Cortex of kidney (tissue), 1 donor: ENCODE data around the gene VPS51.
"Not testable (repeated sequence)": the region's sequence is repeated elsewhere in the genome, so short reads cannot be mapped to it uniquely, and the experiment has no call there.

ENCODE experiments used
- DNase-seq: peaks from one replicate; lab custom pipeline; 2025; lab: John Stamatoyannopoulos, UW

Gene VPS51

DNA sequence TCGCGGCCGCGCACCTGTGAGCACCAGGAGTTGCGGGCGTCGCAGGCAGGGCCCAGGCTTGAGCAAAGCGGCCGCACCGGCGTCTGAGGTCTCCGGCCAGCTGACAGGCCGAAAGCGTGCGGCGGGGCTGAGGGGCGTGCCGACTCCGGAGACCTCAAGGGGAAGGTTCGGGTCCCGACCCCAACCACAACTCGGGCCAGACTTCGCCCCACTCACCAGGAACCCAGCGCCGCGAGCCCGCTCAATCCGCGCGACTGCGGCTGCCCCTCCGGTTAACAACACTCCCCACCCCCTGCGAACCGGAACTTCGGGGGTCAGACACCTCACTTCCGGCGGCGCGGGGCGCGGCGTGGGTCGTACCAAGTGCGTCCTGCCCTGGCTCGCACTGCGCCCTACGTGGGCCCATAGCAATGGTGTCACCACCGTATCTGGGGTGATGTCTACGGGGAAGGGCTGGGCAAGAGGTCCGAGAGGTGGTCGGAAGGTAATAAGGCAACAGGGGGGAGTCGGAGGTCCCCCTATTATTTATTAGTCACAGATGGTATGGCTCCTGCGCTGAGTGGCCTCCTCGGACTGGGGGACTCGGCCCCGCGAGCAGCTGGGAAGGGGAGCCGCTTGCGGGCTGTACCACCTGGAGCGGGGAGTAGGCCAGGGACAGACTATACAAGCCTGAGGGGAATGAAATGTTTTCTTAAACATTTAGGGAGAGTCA, 38.4 kb downstream of the VPS51 start, which contains the start of gene SYVN1:
SYVN1 (minus strand) TSS at position 280 of the 712 bp plus-strand sequence. CDS start 918 bp downstream, outside the sequence.
- no peak for DNase-seq

DNA sequence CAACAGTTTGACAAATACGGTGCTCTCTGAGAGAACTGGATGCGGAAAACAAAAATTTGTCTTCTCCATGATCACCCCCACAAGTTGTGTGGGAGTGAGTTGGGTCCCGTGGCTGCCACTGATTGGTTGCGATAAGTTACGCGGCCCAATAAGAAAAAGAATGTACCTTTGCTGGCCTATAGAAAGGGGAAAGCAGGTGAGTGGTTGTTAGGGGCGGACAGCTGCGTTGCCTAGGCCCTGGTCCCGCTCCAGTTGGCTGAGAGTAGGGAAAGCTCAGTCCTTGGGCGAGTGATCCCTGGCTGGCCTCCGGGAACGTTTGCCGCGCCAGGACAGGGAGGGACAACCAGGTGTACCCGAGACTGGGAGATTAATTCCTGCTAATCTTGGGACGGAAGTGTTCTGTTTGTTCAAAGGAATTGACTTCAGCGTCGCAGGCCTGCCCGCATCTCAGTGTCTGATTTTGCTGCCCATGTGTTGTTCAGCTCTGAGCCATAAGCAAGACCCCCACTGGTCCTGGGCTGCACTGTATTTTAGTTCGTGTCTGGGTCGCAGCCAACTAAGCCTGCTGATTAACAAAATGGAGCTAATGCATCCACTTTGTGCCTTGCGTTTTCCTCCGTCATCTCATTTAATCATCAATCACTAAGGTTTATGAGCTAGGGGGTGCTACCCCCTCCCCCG, 39.1 kb downstream of the VPS51 start:
- DNase-seq: no peak

DNA sequence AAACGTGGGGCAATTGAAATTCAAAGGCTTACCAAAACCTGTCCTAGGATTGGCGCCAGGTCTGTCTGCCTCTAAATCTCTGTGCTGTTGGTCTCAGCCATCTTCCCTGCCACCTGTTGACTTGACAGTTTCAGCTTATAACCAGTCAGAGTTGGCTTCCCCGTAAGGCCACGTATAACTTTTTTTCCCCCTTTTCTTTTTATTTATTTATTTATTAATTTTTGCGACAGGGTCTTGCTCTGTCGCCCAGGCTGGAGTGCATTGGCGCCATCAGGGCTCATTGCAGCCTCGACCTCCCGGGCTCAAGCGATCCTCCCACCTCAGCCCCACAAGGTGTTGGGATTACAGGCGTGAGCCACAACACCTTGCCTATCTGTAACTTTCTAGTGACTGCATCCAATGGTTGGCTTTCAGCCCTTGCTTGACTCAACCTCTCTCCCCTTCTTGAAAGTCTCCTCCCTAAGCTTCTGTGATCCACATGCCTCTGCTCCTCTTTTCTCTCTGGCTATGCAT, 39.7 kb downstream of the VPS51 start:
- no peak for DNase-seq

DNA sequence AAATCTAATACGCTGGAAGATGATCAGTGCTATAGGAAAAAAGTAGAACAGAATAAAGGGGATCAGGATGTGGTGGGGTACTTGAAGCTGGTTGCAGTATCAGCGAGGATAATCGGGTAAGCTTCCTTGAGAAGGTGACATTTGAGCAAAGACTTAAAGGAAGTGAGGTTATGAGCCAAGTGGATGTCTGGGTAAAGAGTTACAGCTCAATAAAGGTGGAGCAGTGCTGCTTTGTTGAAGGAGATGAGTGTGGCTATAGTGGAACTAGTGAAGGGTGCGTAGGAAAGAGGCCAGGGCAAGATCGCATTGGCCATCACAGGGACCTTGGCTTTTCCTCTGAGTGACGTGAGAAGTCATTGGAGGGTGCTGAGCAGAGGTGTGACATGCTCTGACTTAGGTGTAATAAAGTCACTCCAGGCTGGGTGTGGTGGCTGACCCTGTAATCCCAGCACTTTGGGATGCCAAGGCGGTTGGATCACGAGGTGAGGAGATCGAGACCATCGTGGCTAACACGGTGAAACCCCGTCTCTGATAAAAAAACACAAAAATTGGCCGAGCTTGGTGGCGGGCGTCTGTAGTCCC, 40.6 kb downstream of the VPS51 start:
- no peak for DNase-seq

DNA sequence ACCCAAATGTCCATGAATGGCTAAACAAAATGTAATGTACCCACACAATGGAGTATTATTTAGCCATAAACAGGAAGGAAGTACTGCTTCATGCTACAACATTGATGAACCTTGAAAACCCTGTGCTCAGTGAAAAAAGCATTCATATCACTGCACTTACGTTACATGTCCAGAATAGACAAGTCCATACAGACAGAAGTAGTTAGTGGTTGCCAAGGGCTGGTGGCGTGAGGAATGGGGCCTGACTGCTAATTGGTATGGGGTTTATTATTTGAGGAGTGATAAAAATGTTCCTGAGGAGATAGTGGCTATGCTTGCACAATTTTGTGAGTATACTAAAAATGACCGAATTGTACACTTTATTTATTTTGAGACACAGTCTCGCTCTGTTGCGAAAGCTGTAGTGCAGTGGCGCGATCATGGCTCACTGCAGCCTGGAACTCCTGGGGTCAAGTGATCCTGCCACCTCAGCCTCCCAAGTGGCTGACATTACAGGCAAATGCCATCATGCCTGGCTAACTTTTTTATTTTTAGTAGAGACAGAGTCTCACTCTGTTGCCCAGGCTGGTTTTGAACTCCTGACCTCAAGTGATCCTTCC, 46.0 kb downstream of the VPS51 start:
- DNase-seq: no peak

DNA sequence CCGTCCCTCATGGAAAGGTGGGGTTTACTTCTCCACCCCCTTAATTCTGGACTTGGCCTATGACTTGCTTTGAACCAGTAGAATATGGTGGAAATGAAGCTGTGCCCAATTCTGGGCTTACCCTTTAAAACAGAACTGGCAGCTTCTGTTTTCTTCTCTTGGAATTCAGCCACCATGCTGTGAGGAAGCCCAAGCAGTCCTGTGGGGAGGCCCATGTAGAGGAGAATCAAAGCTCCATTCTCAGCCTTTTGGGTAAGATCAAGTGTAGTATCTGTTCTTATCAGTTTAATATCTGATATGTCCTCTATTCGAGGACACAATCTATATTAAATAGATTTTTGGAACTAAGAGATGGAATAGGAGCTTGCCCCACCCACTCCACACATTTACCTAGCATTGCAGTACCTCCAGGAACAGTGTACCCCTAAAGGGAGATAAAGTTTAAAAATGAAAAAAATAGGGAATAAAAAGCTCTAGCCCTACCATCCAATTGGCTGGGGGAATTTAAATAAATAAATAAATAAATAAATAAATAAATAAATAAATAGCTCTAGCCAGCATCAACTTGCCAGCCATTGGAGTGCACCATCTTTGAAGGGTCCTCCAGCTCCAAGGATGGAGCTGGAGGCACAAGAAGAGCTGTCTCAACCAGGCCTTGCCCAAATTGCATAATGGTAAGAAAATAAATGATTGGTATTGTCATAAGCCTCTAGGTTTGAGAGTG, 51.5 kb downstream of the VPS51 start:
- DNase-seq: no peak

DNA sequence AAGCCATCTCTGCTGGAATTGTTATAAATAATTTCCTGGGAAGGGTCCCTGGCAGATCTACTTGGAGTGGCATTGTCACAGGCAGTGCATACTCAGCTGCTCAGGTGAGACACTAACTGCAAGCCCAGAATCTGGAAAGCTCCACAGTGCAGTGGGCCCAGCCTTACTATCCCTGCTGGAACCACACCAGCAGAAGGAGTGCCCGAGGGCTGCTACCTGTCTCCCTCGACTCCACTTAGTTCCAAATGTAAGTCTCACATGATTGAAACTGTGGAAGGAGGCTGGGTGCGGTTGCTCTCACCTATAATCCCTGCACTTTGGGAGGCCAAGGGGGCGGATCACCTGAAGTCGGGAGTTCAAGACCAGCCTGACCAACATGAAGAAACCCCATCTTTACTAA, 52.6 kb downstream of the VPS51 start:
- DNase-seq: no peak

DNA sequence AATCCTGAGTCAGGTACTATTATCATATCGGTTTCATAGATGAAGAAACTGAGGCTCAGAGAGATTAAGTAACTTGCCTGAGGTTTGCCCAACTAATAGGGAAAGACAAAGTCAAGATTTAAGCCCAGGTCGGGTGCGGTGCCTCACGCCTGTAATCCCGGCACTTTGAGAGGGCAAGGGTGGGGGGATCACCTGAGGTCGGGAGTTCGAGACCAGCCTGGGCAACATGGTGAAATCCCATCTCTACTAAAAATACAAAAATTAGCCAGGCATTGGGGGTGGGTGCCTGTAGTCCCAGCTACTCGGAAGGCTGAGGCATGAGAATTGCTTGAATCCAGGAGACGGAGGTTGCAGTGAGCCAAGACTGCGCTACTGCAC, 54.1 kb downstream of the VPS51 start:
- not testable (repeated sequence) for DNase-seq

DNA sequence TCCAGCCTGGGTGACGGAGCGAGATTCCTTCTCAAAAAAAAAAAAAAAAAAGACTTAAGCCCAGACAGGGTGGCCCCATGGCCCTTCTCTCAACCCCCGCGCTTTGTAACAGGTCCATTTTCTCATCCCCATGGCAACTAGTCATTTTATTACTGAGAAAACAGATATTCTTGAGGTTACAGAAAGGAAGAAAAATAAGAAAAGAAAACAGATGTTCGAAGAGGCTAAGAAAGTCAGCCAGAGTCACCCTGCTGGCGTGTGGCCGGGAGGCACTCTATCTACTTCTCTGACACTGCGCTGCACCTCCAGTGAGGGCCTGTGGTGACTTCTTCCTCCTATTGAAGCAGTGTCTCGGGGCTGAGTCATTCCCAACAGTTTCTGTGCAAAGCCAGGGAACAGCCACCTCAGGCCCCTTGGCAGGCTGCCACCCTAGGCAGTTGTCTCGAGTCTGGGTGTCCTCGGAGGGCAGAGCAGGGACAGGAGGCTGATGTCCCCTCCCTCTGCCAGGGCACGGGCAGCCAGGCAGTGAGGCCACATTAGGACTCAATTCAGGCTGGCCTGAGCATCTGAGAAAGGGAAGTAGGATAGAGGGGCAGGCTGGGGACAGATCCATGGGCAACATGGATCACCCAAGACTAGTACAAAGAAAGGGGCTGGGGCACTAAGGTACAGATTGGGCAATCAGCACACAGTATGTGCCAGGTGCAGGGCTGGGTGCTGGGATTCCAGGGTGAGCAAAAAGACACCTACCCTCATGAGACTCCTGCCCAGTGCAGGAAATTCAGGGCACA, 54.7 kb downstream of the VPS51 start:
- no peak for DNase-seq

DNA sequence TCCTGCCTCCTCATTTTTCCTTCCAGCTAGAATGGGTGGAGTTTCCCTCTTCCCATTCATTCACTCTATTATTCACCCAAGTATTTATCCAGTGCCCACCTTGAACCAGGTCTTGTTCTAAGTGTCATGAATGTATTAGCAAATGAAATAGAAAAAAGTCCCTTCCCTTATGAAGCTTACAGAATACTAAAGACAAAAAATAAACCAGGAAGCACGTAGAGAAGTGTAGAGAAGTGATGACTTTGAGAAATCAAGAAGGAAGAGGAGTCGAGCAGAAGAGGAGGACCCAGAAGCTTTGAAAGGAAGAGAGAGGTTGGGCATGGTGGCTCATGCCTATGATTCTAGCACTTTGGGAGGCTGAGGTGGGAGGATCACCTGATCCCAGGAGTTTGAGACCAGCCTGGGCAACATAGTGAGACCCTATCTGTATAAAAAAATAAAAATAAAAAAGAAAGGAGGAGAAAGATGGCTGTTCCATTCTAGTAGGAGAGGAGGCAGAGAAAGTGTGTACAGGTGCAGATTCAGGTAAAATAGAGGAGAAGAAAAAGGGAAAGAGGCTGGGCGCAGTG, 55.4 kb downstream of the VPS51 start:
- no peak for DNase-seq

DNA sequence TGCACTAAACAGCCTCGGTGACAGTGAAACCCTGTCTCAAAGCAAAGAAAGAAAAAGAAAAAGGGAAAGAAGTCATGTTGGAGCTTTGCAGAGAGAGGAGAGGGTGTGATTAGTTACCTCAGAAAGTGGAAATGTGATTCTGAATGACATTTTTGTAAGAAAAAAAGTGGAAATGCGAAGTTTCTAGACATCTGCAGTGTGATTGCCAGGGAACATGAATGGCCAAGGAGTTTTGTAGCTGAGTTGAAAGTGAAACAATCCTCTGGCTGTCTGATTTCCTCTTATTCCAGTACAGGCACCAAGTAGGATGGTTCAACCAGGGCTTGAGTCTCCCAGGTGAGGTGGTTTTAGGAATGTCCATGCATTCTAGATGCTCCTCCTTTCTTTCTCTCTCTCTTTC, 56.1 kb downstream of the VPS51 start:
- DNase-seq: no peak

DNA sequence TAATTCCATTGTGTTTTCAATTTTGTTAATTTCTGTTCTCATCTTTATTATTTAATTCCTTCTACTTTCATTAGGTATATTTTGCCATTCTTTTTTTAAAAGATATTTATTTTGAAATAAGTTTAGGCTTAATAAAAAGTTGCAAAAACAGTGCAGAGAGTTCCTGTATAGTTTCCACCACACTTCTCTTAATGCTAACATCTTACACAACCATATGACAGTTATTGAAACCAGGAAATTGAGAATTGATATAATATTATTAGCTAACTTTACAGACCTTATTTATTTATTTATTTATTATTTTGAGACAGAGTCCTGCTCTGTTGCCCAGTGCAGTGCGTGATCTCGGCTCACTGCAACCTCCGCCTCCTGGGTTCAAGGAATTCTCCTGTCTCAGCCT, 60.2 kb downstream of the VPS51 start:
- no peak for DNase-seq

DNA sequence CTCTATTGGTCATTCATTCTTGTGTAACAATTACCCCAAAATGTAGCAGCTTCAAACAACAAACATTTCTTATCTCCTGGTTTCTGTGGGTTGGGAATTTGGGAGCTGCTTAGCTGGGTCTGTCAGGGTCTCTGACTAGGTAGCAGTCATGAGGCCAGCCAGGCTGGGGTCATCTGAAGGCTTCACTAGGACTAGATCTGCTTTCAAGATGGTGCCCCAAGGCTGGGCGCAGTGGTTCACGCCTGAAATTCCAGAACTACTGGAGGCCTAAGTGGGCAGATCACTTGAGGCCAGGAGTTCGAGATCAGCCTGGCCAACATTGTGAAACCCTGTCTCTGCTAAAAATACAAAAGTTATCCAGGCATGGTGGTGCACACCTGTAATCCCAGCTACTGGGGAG, 60.9 kb downstream of the VPS51 start:
- no peak for DNase-seq

DNA sequence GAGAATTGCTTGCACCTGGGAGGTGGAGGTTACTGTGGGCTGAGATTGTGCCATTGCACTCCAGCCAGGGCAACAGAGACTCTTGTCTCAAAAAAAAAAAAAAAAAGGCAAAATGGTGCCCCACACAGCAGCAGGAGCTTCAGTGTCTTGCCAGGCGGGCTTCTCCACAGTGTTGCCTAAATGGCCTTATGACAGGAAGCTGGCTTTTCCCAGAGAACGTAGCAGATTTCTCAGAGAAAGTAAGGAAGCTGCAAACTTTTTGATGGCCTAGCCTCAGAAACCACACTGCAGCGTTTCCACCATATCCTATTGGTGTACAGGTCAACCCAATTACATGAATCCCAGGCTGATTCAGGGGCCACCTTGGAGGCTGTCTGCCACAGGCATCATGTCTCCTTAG, 61.3 kb downstream of the VPS51 start:
- no peak for DNase-seq

DNA sequence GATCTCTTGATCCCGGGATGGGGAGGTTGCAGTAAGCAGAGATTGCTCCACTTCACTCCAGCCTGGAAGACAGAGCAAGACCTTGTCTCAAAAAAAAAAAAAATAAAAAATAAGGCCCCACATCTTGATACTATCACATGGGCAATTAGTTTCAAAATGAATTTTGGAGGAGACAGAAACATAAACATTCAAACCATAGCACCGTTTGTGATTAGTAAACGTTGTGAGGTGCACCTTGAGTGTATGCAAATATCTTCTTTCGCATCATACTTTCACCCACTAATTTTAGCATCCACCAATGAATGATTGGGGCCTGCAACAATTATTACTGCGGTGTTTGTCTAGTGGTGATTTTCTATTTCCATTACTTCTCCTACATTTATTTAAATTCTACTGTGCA, 63.0 kb downstream of the VPS51 start:
- no peak for DNase-seq

DNA sequence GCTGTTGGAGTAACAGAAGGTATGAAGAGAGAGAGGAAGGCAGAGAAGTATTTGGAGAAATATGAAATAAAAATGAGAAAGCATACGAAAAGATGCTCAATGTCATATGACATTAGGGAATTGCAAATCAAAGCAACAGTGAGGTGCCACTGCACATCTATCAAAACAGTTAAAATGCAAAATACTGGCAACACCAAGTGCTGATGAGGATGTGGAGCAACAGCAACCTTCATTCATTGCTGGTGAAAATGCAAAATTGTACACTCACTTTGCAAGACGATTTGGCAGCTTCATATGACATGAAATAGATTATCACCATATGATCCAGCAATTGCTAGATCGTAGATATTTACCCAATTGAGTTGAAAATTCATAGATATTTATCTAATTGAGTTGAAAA, 64.6 kb downstream of the VPS51 start:
- no peak for DNase-seq
